Activated CD4-positive, CD25-positive, alpha-beta regulatory T cell treated with anti-CD3 and anti-CD28 coated beads, Interleukin-2, amount 50 U/mL, for 16 hours (primary cell): Measurements from ENCODE around the gene CTTN.

Experiments
- DNase-seq: peaks from one replicate; pipeline ENCODE4 v3.0.0-alpha.2; 2020; ENCODE audit warnings: low read depth, low spot score

Gene CTTN

GRCh38 chr11:70473873-70474690, 75.8 kb downstream of the CTTN start:
- no peak for DNase-seq

- DNase-seq: no peak
These were observed 76.4 kb downstream of the CTTN start for GRCh38 chr11:70474710-70475109.

DNA sequence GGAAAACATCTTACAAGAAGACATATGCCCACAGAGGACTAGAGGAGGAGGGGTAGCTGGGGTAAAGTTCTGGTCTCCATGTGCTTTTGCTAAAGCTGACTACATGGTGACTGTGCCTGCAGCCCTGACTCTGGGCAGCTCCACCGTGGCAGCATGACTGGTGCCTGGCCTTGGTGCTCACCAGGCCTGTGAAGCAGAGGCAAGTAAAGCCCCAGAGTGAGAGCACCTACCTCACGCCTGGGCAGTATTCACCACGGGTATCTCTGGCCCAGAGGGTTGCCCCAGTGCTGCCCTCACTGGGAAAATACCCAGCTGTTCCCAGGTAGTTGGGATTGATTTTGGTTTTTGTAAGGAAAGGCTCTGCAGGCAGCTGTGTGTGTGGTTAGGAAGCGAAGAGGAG, 78.3 kb downstream of the CTTN start:
- no peak for DNase-seq

- DNase-seq: no peak
These were observed 78.8 kb downstream of the CTTN start for GRCh38 chr11:70477176-70477575.

DNA sequence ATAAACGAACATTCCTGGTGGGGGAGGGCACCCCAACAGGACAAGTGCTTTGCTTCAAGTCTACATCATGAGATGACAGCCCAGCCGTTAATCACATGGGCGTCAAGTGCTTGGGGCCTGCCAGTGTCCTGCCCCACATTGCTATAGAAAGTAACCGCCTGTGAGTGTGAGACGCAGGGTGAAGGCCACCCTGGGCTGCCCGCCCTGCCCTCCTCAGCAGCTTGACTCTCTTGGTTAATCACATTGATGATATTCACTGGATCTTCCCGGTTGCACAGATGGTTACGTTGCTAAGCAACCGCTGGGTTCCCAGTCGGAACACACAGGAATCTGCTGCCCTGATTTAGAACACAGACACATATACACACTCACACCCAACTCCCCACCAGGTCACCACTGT, 79.3 kb downstream of the CTTN start:
- no peak for DNase-seq

DNA sequence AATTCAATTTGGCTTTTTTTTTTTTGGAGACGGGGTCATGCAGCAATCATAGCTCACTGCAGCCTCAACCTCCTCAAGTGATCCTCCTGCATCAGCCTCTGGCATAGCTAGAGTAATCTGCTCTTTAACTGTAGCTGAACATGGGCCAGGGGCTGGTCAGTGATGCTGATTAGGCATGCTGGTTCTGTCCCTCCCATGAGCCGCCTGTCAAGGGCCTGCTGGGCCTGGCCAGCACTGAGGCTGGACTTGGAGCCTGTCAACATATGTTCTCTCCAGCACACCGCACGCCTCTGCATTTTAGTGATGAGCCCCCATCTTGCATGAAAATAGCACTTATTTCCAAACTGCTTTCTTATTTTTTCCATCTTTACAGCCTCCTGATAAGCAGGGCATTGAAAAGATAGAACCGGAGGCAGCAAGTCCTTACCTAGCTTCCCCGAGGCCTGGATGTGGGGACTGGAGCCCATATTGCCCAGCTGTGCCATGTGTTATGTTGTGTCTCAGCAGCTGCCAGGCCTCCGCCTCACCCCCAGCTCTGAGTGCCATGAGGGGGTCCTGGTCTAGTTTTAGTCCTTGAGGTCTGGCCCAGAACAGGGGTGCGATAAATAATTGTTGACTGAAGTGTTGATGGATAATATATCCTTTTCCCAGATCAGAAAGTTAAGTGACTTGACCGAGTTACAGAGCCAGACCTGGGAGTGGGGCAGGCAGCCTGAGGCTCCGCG, 80.0 kb downstream of the CTTN start:
- DNase-seq: no peak

DNA sequence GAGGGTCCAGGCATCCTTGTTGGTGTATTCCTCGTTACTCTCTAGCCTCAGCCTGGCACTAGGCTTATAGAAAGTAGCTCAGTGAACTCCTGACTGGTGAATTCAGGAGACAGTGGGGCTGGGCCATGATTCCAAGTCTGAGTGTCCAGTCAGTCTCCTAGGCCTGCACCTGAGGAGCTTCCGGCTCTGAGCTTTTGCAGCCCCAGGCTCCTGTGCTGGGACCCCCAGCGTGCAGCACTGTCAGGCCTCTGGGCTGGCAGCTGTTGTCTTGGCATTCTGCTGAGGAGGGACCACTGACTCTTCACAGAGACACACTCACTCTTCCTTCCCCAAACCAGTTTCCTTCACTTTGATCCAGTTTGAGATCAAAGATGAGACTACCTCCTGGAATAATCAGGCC, 82.4 kb downstream of the CTTN start:
- DNase-seq: no peak

DNA sequence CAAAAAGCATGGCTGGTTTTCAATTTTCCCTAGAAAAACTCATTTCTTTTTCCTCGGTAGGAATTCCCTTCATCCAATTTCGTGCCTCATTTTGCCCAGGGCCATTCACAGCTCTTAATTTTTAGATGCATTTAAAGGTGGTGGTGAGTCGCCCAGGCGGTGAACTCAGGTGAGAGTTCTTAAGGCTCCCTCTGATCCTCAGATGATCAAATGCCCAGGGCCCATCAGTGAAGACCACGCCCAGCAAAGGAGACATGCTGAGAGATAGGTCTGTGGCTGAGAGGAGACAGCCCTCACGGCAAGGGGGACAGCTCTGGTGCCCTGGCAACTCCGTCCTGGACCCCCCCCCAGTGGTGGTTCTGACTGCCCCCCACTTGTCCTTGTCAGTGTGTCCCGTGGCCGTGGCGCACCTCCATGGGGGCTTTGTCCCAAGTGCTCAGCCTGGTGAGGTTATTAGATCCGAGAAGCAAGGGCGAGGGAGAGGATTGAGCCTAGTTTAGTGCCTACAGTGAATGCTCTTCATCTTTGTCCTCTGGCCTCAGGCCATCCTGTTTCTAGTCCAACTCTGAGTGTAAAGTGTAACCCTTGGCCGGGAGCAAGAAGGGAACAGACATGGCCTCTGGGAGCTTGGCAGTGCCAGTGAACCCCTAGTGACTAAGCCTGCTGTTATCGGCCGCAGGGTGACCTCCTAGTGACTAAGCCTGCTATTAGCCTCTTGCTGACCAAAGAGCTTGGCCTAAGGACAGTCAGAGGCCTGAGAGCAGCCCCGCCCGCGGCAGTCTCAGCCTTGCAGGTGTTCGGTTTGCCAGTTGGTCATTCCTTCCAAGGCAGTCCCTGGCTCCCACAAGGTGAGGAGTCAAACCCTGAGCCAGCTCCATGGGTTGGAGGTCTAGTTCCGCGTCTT, 83.5 kb downstream of the CTTN start:
- DNase-seq: no peak

DNA sequence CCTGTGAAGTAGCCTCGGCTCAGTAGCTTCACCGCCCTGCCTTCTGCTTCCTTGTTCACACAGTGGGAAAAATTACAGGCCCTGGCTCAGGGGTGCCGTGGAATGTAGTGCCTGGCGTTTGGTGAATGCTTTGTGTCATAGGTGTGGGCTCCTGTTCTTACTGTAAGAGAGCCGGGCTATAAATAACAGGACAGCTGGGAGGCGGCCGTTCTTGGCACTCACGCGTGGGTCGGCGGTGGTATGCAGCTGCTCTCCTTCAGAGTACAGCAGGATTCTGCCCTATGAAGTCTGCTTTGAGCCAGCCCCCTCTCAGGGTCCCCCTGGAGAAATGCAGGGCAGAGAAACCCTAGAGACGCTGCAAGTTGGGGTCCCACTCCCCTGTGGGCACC, 84.2 kb downstream of the CTTN start:
- DNase-seq: no peak

- DNase-seq: no peak
These were observed 84.9 kb downstream of the CTTN start for GRCh38 chr11:70483077-70483861.

- DNase-seq: no peak
These were observed 85.6 kb downstream of the CTTN start for GRCh38 chr11:70483917-70484316.

DNA sequence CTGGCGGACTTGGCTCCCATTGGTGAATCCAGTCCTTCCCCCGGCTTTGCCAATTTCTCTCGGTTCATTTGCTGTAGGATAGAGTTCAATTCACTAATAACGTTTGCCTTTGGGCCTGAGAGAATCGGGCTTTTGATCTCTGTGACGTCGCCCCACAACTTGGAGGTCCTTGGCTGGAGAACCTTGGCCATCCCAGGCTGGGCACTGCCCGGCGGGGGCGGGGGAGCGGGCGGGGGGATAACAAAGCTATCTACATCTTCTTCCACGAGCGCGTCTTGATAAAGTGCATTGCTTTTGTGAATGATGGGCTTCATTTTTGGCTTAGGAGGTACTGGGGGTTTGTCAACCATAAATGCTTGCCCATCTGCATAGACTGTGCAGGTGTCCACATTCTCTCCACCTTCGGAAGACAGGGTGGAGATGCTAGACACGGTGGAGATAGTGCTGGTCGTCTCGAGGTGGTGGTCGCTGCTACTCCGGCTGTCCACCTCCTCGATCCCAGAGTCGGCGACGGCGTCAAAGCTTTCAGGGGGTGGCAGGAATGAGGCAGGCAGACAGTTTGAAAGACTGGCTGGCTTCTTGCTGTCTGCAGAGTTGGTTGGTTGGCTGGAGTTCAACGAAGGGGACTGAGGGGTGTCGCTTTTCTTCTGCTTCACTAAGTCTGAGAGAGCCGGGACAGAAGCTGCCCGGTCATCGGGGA, 87.1 kb downstream of the CTTN start:
- DNase-seq: no peak

- DNase-seq: no peak
These were observed 87.7 kb downstream of the CTTN start for GRCh38 chr11:70486026-70486415.
